ENCODE results near the gene NHLRC1. TPM values are rescaled to one million over a fixed set of nuclear protein-coding genes. Genes with fewer than 3 reads are reported as not detected.
A peak's percentile ranks its signal among the peaks of the same experiment; 100 is the strongest.

NHLRC1 gene
- total and polyA plus RNA-seq, 9 of the 15 experiments (the other 6 are each of a cell fraction or from before 2014, with no cell fraction given), result not detected

DNA sequence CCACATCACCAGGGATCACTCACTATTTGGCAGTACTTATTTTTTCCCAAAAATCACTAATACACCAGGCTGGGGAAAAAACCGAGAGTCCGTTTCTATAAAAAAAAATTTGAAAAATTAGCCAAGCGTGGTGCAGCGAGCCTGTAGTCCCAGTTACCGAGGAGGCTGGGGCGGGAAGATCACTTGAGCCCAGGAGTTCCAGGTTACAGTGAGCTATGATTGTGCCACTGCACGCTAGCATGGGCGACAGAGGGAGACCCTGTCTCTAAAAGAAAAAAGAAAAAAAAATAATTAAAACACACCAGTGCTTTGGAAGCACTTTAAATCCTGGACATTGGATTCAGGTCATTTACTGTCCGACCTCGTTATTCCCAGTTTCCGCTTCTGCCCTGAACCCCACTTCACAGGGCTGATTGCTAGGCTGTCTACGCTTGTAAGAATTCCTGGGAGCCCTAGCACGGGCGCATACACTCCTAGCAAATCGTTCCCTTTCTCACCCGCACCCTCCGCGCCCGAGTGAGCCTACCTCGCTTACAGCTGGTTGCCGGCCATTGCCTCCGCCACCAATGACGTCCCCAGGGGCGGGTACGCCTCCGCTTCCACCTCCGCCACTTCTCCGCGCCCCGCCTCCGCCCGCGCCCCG lies 32.2 kb upstream of the NHLRC1 start, which contains the start of gene TPMT (continued):
- TF ChIP-seq SIX5 (IDR thresholded peaks at IDR 0.05; ENCODE audit: borderline replicate concordance in 1 of 2, insufficient read depth in 1 of 2, low read depth in 1 of 2, low read length in 2 of 2) (no peak), RBFOX2 (IDR thresholded peaks at IDR 0.05; ENCODE audit: low read depth, low read length) (peak; percentile 83), ZNF224 (CRISPR knock-in tag; IDR thresholded peaks at IDR 0.05) (no peak), HDAC1 (IDR thresholded peaks at IDR 0.05) (peak in 1 of 2 experiments; percentile 91; a peak in 2 of 4 replicates), SRSF7 (optimal IDR thresholded peaks at IDR 0.05; ENCODE audit: low read depth, low read length) (no peak), SRSF3 (IDR thresholded peaks at IDR 0.05; ENCODE audit: insufficient read depth, low read length) (no peak), TCFL5 (CRISPR knock-in tag; conservative IDR thresholded peaks at IDR 0.05) (no peak), CREB5 (CRISPR knock-in tag; IDR thresholded peaks at IDR 0.05) (no peak), LCOR (CRISPR knock-in tag; IDR thresholded peaks at IDR 0.05) (0 out of 2 replicates have a peak, but pooled peaks have one; percentile 60), TFAM (CRISPR knock-in tag; conservative IDR thresholded peaks at IDR 0.05) (no peak), FOXA1 (IDR thresholded peaks at IDR 0.05; ENCODE audit: borderline replicate concordance) (no peak), CBX3 (IDR thresholded peaks at IDR 0.05; ENCODE audit: borderline replicate concordance in 1 of 2, low read length in 2 of 2) (no peak), SRSF9 (IDR thresholded peaks at IDR 0.05; ENCODE audit: borderline replicate concordance, low read depth, low read length) (no peak), ILF3 (IDR thresholded peaks at IDR 0.05; ENCODE audit: borderline replicate concordance) (no peak), JUNB (CRISPR knock-in tag; conservative IDR thresholded peaks at IDR 0.05) (no peak)
- TF ChIP-seq, protein P1, sequence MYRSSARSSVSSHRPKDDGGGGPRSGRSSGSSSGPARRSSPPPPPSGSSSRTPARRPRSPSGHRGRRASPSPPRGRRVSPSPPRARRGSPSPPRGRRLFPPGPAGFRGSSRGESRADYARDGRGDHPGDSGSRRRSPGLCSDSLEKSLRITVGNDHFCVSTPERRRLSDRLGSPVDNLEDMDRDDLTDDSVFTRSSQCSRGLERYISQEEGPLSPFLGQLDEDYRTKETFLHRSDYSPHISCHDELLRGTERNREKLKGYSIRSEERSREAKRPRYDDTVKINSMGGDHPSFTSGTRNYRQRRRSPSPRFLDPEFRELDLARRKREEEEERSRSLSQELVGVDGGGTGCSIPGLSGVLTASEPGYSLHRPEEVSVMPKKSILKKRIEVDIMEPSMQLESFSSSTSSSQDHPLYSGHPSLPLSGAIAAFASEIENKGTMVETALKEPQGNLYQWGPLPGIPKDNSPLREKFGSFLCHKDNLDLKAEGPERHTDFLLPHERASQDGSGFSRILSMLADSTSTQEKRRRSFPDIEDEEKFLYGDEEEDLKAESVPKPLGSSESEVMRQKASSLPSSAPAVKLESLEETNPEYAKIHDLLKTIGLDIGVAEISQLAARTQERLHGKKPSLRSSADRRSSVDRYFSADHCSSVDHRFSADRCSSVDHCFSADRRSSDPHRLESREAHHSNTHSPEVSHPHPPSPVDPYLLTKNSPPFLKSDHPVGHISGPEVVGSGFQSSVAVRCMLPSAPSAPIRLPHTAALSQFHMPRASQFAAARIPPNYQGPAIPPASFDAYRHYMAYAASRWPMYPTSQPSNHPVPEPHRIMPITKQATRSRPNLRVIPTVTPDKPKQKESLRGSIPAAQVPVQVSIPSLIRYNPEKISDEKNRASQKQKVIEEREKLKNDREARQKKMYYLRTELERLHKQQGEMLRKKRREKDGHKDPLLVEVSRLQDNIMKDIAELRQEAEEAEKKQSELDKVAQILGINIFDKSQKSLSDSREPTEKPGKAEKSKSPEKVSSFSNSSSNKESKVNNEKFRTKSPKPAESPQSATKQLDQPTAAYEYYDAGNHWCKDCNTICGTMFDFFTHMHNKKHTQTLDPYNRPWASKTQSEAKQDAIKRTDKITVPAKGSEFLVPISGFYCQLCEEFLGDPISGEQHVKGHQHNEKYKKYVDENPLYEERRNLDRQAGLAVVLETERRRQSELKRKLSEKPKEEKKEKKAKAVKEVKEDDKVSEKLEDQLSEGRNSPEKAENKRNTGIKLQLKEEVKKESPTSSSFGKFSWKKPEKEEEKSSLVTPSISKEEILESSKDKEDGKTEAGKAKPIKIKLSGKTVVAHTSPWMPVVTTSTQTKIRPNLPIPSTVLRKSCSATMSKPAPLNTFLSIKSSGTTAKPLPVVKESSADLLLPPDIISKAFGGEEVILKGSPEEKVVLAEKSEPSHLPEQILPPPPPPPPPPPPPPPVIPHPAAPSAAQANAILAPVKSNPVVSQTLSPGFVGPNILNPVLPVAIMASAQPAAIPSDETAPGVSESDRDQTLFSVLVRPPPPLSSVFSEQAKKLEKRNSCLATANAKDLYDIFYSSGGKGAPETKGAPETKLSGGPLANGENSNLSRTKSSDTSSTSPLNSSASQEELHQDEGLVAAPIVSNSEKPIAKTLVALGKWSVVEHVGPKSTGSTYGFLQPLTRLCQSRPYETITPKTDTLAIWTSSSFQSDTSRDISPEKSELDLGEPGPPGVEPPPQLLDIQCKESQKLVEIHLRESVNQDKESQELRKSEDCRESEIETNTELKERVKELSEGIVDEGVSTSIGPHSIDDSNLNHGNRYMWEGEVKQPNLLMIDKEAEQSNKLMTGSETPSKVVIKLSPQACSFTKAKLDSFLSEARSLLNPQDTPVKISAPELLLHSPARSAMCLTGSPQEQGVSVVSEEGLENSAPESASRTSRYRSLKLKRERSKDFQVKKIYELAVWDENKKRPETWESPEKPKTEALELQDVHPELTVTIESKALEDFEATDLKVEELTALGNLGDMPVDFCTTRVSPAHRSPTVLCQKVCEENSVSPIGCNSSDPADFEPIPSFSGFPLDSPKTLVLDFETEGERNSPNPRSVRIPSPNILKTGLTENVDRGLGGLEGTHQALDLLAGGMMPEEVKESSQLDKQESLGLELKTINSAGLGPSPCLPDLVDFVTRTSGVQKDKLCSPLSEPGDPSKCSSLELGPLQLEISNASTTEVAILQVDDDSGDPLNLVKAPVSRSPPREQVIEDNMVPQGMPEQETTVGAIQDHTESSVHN (IDR thresholded peaks at IDR 0.05; ENCODE audit: borderline replicate concordance in 1 of 2, low read depth in 1 of 2), result peak in 1 of 2 experiments; percentile 56; a peak in 1 of 4 replicates

Measured in K562 (cell line).